SU-DHL-6 (cell line): Measurements from ENCODE around the gene DACH1.

Experiments used
- H2AFZ ChIP-seq: fragments of 200-600 bp; sonication (generic); 2 replicates; pipeline ENCODE4 v1.6.1; 2014; ENCODE audit warnings: low read depth, mild to moderate bottlenecking, moderate library complexity, mixed read lengths, antibody characterized with exemption, low read length; ENCODE audit not compliant: severe bottlenecking
- H3F3A ChIP-seq: fragments of 200-600 bp; shearing (Covaris generic); 2 replicates; pipeline ENCODE4 v1.6.0; 2016; ENCODE audit warnings: antibody characterized with exemption, mild to moderate bottlenecking; ENCODE audit not compliant: insufficient read depth
- H3K27ac ChIP-seq: fragments of 200-600 bp; sonication (generic); 2 replicates; pipeline ENCODE4 v1.5.1; 2016; ENCODE audit warnings: low read depth, mild to moderate bottlenecking, low read length, moderate library complexity, mixed read lengths
- H3K27me3 ChIP-seq: fragments of 200-600 bp; sonication (generic), shearing (Covaris generic); 2 replicates; pipeline ENCODE4 v1.6.0; 2014; ENCODE audit warnings: mild to moderate bottlenecking, low read length
- H3K36me3 ChIP-seq: fragments of 200-600 bp; sonication (generic); 2 replicates; pipeline ENCODE4 v1.6.1; 2014; ENCODE audit warnings: mild to moderate bottlenecking, low read length, mixed read lengths
- H3K4me2 ChIP-seq: fragments of 300-600, 200-600 bp; shearing (Covaris generic), sonication (generic); 2 replicates; pipeline ENCODE4 v1.6.0; 2014; ENCODE audit warnings: low read length, low read depth, mild to moderate bottlenecking; ENCODE audit not compliant: poor library complexity, severe bottlenecking
- H3K4me3 ChIP-seq: fragments of 200-600 bp; sonication (generic); 2 replicates; pipeline ENCODE4 v1.5.1; 2014; ENCODE audit warnings: antibody characterized with exemption, low read length, mild to moderate bottlenecking, mixed read lengths; ENCODE audit not compliant: insufficient read depth, poor library complexity, severe bottlenecking
- H3K79me2 ChIP-seq: fragments of 200-600 bp; sonication (generic); 2 replicates; pipeline ENCODE4 v1.6.1; 2014; ENCODE audit warnings: mild to moderate bottlenecking, low read length, moderate library complexity; ENCODE audit not compliant: insufficient read depth
- H3K9ac ChIP-seq: fragments of 200-600 bp; sonication (generic); 2 replicates; pipeline ENCODE4 v1.7.0; 2014; ENCODE audit warnings: mild to moderate bottlenecking, low read length
- H3K9me2 ChIP-seq: fragments of 200-600 bp; sonication (generic); replicated peaks from 2 replicates; pipeline ENCODE4 v1.6.1; 2014; ENCODE audit warnings: low read length; ENCODE audit not compliant: insufficient read depth
- H3K9me3 ChIP-seq: fragments of 200-600 bp; sonication (generic); 2 replicates; pipeline ENCODE4 v1.6.1; 2014; ENCODE audit warnings: low read length, mixed read lengths; ENCODE audit not compliant: insufficient read depth
- H4K20me1 ChIP-seq: fragments of 200-600 bp; sonication (generic); 2 replicates; pipeline ENCODE4 v1.6.1; 2014; ENCODE audit warnings: low read depth, mild to moderate bottlenecking, antibody characterized with exemption, low read length, moderate library complexity, mixed read lengths
- CTCF ChIP-seq: fragments of 200-600 bp; sonication (generic); IDR thresholded peaks from one replicate; pipeline ENCODE4 v1.5.1; 2017; ENCODE audit warnings: antibody characterized with exemption, mild to moderate bottlenecking, low read length, moderate library complexity; ENCODE audit not compliant: insufficient read depth, poor library complexity, severe bottlenecking
- EZH2phosphoT487 ChIP-seq: fragments of 200-600 bp; sonication (generic), shearing (Covaris generic); conservative IDR thresholded peaks from 2 replicates; pipeline ENCODE4 v1.6.1; 2018; ENCODE audit warnings: mild to moderate bottlenecking, antibody characterized with exemption, low read length, moderate library complexity, mixed read lengths

The DACH1 gene

GRCh38 chr13:71864094-71864985 lies 2.7 kb downstream of the DACH1 start:
- Histone ChIP-seq H3K36me3 (no peaks in the 10 kb centered on the region), H3K4me2 (no peak overlapping the region), H3K9me3 (no peaks in the 10 kb centered on the region), H2AFZ (no peak overlapping the region), H3K79me2 (no peaks in the 10 kb centered on the region), H3K9me2 (no peaks in the 10 kb centered on the region), H3K4me3 (no peak overlapping the region), H3K27me3 (no peaks in the 10 kb centered on the region), H3K9ac (no peak overlapping the region), H3K27ac (no peak overlapping the region), H3F3A (no peaks in the 10 kb centered on the region), H4K20me1 (no peaks in the 10 kb centered on the region)
- no peak for TF ChIP-seq CTCF
- TF ChIP-seq EZH2phosphoT487: no peak

- H3K27me3 ChIP-seq: no peaks in the 10 kb centered on the region
- H4K20me1 ChIP-seq: no peaks in the 10 kb centered on the region
- H2AFZ ChIP-seq: no peak overlapping the region
- no peaks in the 10 kb centered on the region for H3F3A ChIP-seq
- H3K36me3 ChIP-seq: no peaks in the 10 kb centered on the region
- no peak overlapping the region for H3K9ac ChIP-seq
- no peak overlapping the region for H3K4me3 ChIP-seq
- H3K27ac ChIP-seq: no peak overlapping the region
- no peaks in the 10 kb centered on the region for H3K9me3 ChIP-seq
- H3K4me2 ChIP-seq: no peak overlapping the region
- no peak for TF ChIP-seq CTCF
- no peak for TF ChIP-seq EZH2phosphoT487
- H3K79me2 ChIP-seq: no peaks in the 10 kb centered on the region
- H3K9me2 ChIP-seq: no peaks in the 10 kb centered on the region
Measured at GRCh38 chr13:71863254-71863865, 3.6 kb downstream of the DACH1 start.

- Histone ChIP-seq H3K4me2 (no peak overlapping the region), H4K20me1 (no peaks in the 10 kb centered on the region), H3K4me3 (no peak overlapping the region), H3F3A (no peaks in the 10 kb centered on the region), H3K79me2 (no peaks in the 10 kb centered on the region), H3K36me3 (no peaks in the 10 kb centered on the region), H3K27me3 (no peaks in the 10 kb centered on the region), H2AFZ (no peak overlapping the region), H3K9me2 (no peaks in the 10 kb centered on the region), H3K9ac (no peak overlapping the region), H3K27ac (no peak overlapping the region), H3K9me3 (no peaks in the 10 kb centered on the region)
- TF ChIP-seq CTCF (no peak), EZH2phosphoT487 (no peak)
Measured at GRCh38 chr13:71862459-71862943, 4.5 kb downstream of the DACH1 start.
